UCSD-AML1 (cell line): ENCODE data around the gene ZSWIM8.
"Not testable (repeated sequence)": the region's sequence is repeated elsewhere in the genome, so short reads cannot be mapped to it uniquely, and the experiment has no call there.

Experiments
- DNase-seq: peaks from one replicate; lab custom pipeline; 2025; ENCODE audit not compliant: unreplicated experiment; lab: John Stamatoyannopoulos, UW

The ZSWIM8 gene

GRCh38 chr10:73772281-73773151 is 12.9 kb upstream of the ZSWIM8 start:
- DNase-seq, result peak; percentile 77

- no peak for DNase-seq
These were observed 12.1 kb upstream of the ZSWIM8 start for GRCh38 chr10:73773152-73773879.

- DNase-seq, result peak; percentile 14
These were observed 10.8 kb upstream of the ZSWIM8 start for GRCh38 chr10:73774637-73775036.

- DNase-seq, result no peak
These were observed 6.4 kb upstream of the ZSWIM8 start for GRCh38 chr10:73779018-73779417.

- no peak for DNase-seq
These were observed 5.7 kb upstream of the ZSWIM8 start for GRCh38 chr10:73779539-73780197.

GRCh38 chr10:73780301-73780700 is 5.1 kb upstream of the ZSWIM8 start:
- no peak for DNase-seq

- no peak for DNase-seq
These were observed 4.4 kb upstream of the ZSWIM8 start for GRCh38 chr10:73780966-73781365.

- DNase-seq, result no peak
These were observed 3.9 kb upstream of the ZSWIM8 start for GRCh38 chr10:73781548-73781878.

GRCh38 chr10:73781879-73782748 is 3.3 kb upstream of the ZSWIM8 start, which contains the start of gene CHCHD1:
Gene CHCHD1, plus strand, starts transcription at chr10:73782048. Its CDS starts 28 bp downstream, at chr10:73782076.
- DNase-seq, result peak; percentile 89

- no peak for DNase-seq
These were observed 2.7 kb upstream of the ZSWIM8 start for GRCh38 chr10:73782749-73783085.

GRCh38 chr10:73785721-73786511 is 510 bp downstream of the ZSWIM8 start:
- peak; percentile 42 for DNase-seq

GRCh38 chr10:73786512-73786885 is 1.1 kb downstream of the ZSWIM8 start:
- DNase-seq, result no peak

- not testable (repeated sequence) for DNase-seq
These were observed 1.8 kb downstream of the ZSWIM8 start for GRCh38 chr10:73787031-73787800.

- DNase-seq, result no peak
These were observed 3.7 kb downstream of the ZSWIM8 start for GRCh38 chr10:73788864-73789658.

GRCh38 chr10:73789659-73790055 is 4.3 kb downstream of the ZSWIM8 start:
- no peak for DNase-seq

GRCh38 chr10:73790886-73791625 is 5.7 kb downstream of the ZSWIM8 start:
- DNase-seq, result no peak

- no peak for DNase-seq
These were observed 6.5 kb downstream of the ZSWIM8 start for GRCh38 chr10:73791871-73792400.

GRCh38 chr10:73793456-73793855 is 8.1 kb downstream of the ZSWIM8 start:
- DNase-seq, result no peak
